Measurements from ENCODE around the gene RWDD3. TPM values are rescaled to one million over a fixed set of nuclear protein-coding genes. Genes with fewer than 3 reads are reported as not detected.

The RWDD3 gene
- total RNA-seq, 1 donor from 2014 or later, result 12.3 TPM

- TF ChIP-seq, protein P1, sequence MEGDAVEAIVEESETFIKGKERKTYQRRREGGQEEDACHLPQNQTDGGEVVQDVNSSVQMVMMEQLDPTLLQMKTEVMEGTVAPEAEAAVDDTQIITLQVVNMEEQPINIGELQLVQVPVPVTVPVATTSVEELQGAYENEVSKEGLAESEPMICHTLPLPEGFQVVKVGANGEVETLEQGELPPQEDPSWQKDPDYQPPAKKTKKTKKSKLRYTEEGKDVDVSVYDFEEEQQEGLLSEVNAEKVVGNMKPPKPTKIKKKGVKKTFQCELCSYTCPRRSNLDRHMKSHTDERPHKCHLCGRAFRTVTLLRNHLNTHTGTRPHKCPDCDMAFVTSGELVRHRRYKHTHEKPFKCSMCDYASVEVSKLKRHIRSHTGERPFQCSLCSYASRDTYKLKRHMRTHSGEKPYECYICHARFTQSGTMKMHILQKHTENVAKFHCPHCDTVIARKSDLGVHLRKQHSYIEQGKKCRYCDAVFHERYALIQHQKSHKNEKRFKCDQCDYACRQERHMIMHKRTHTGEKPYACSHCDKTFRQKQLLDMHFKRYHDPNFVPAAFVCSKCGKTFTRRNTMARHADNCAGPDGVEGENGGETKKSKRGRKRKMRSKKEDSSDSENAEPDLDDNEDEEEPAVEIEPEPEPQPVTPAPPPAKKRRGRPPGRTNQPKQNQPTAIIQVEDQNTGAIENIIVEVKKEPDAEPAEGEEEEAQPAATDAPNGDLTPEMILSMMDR (IDR thresholded peaks at IDR 0.05; ENCODE audit: insufficient read depth, low read length, poor library complexity, severe bottlenecking), result no peak
- Histone ChIP-seq H3K36me3 (ENCODE audit: control insufficient read depth, insufficient read depth, low read length) (no peaks in the 10 kb centered on the region), H3K4me3 (ENCODE audit: low read depth, low read length) (no peak overlapping the region), H3K27me3 (ENCODE audit: control insufficient read depth, insufficient read depth, low read length) (no peaks in the 10 kb centered on the region)
- DNase-seq (ENCODE audit: low read depth), result no peak
These were observed 42.4 kb downstream of the RWDD3 start for GRCh38 chr1:95276429-95276828.

- H3K36me3 ChIP-seq (ENCODE audit: control insufficient read depth, insufficient read depth, low read length), result no peaks in the 10 kb centered on the region
- TF ChIP-seq, protein P1 (IDR thresholded peaks at IDR 0.05; ENCODE audit: insufficient read depth, low read length, poor library complexity, severe bottlenecking), result no peak
- no peak for DNase-seq (ENCODE audit: low read depth)
- H3K27me3 ChIP-seq (ENCODE audit: control insufficient read depth, insufficient read depth, low read length), result no peaks in the 10 kb centered on the region
- H3K4me3 ChIP-seq (ENCODE audit: low read depth, low read length), result no peak overlapping the region
These were observed 44.4 kb downstream of the RWDD3 start for GRCh38 chr1:95278173-95279006.

DNA sequence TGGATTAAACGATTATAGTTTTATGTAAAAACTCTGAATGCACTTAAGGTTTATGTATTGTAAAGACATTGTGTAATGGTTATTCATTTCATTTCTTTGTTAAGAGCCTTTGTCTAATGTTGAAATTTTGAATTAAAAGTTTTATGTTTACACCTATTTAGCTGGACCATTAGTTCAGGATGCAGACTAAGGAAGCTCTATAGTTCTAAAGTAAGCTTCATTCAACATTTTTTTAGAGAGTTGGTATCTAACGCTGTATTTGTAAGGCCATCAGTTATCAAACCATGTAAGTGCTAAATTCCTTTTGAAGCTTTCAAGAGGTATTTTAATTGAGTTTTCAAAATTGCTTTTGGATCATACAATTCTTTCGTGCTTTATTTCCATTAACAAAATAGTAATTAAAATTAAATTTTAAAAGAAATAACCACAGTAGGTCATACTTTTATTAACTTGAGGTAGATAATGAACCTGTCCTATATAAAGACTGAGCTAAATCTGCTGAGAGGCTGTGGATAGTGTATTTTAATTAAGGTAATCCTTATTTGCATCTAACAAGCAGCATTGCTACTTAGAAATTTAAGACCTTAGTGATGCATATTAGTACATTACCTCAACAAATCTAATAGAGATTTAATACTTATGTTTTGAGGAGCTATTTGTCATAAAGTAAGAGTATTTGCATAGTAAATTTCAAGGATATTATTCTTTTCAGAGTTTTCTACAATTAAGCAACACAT is 47.9 kb downstream of the RWDD3 start:
- TF ChIP-seq, protein P1 (IDR thresholded peaks at IDR 0.05; ENCODE audit: insufficient read depth, low read length, poor library complexity, severe bottlenecking), result no peak
- H3K27me3 ChIP-seq (ENCODE audit: control insufficient read depth, insufficient read depth, low read length), result no peaks in the 10 kb centered on the region
- no peaks in the 10 kb centered on the region for H3K36me3 ChIP-seq (ENCODE audit: control insufficient read depth, insufficient read depth, low read length)
- H3K4me3 ChIP-seq (ENCODE audit: low read depth, low read length), result no peak overlapping the region
- DNase-seq (ENCODE audit: low read depth), result no peak

DNA sequence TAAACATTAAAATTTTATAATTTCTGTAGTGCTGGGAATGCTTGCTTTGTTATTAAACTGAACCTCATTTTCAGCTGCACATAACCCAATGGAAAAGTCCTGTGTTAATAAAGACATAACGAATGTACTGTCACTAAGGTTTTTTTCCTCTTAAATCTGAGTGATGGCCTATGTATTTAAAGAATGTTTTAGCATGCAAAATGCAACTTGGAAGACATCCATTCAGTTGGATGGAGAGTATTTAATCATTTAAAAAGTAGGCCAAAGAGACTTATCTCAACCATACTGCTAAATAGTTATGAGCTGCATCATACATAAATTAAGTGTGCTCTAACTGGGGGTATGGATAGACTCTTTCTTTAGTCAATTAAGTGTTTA is 48.5 kb downstream of the RWDD3 start:
- no peak for DNase-seq (ENCODE audit: low read depth)
- TF ChIP-seq, protein P1 (IDR thresholded peaks at IDR 0.05; ENCODE audit: insufficient read depth, low read length, poor library complexity, severe bottlenecking), result no peak

DNA sequence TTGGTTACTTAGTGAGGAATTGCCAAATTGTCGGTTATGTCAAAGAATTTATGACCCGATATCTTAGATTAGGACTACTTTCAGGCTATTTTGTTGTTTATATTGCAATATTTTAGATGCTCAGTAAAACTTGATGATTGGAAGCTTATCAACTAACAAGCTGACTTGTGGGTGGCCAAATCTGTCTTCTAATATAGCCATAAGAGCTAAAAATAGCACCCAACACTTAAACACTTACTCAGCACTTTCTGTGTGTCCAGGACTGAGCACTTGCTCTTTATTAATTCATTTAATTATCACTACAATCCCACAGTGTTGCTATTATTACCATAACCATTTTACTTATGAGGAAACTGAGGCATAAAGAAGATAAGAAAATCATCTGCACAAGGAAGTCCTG is 50.4 kb downstream of the RWDD3 start:
- no peak for DNase-seq (ENCODE audit: low read depth)

More for the DNA sequence above, 48.5 kb downstream of the RWDD3 start:
- H3K4me3 ChIP-seq (ENCODE audit: low read depth, low read length), result no peak overlapping the region
- H3K27me3 ChIP-seq (ENCODE audit: control insufficient read depth, insufficient read depth, low read length), result no peaks in the 10 kb centered on the region
- no peaks in the 10 kb centered on the region for H3K36me3 ChIP-seq (ENCODE audit: control insufficient read depth, insufficient read depth, low read length)

More for the DNA sequence above, 50.4 kb downstream of the RWDD3 start:
- Histone ChIP-seq H3K36me3 (ENCODE audit: control insufficient read depth, insufficient read depth, low read length) (no peaks in the 10 kb centered on the region), H3K27me3 (ENCODE audit: control insufficient read depth, insufficient read depth, low read length) (no peaks in the 10 kb centered on the region), H3K4me3 (ENCODE audit: low read depth, low read length) (no peak overlapping the region)
- TF ChIP-seq, protein P1 (IDR thresholded peaks at IDR 0.05; ENCODE audit: insufficient read depth, low read length, poor library complexity, severe bottlenecking), result no peak
